DOHH2 (cell line): ENCODE measurements around the gene ACTR1B.

Experiments used
- H3F3A ChIP-seq: fragments of 200-600 bp; sonication (generic), shearing (Covaris generic); 2 replicates; pipeline ENCODE4 v1.6.0; 2016; ENCODE audit warnings: antibody characterized with exemption, mild to moderate bottlenecking; ENCODE audit not compliant: control insufficient read depth, insufficient read depth
- H3K27ac ChIP-seq: fragments of 200-600 bp; sonication (generic); 2 replicates; pipeline ENCODE4 v1.5.1; 2014; ENCODE audit warnings: low read depth, mild to moderate bottlenecking, low read length, moderate library complexity
- H3K27me3 ChIP-seq: fragments of 200-600 bp; sonication (generic); 2 replicates; pipeline ENCODE4 v1.6.1; 2014; ENCODE audit warnings: mild to moderate bottlenecking, low read length, mixed read lengths; ENCODE audit not compliant: control insufficient read depth
- H3K36me3 ChIP-seq: fragments of 200-600 bp; sonication (generic); 2 replicates; pipeline ENCODE4 v1.6.1; 2014; ENCODE audit warnings: mild to moderate bottlenecking, low read length, moderate library complexity, mixed read lengths; ENCODE audit not compliant: control insufficient read depth
- H3K4me1 ChIP-seq: fragments of 200-600 bp; sonication (generic); 2 replicates; pipeline ENCODE4 v1.6.1; 2014; ENCODE audit warnings: mild to moderate bottlenecking, low read length, mixed read lengths; ENCODE audit not compliant: control insufficient read depth
- H3K4me2 ChIP-seq: fragments of 200-600 bp; sonication (generic); 2 replicates; pipeline ENCODE4 v1.6.0; 2014; ENCODE audit warnings: mild to moderate bottlenecking, low read length, moderate library complexity
- H3K4me3 ChIP-seq: fragments of 200-600 bp; sonication (generic); 2 replicates; pipeline ENCODE4 v1.5.1; 2014; ENCODE audit warnings: mild to moderate bottlenecking, low read length, mixed read lengths
- H3K79me2 ChIP-seq: fragments of 200-600 bp; sonication (generic); 2 replicates; pipeline ENCODE4 v1.6.1; 2014; ENCODE audit warnings: mild to moderate bottlenecking, low read length, mixed read lengths; ENCODE audit not compliant: control insufficient read depth
- H3K9me2 ChIP-seq: fragments of 200-600 bp; sonication (generic); replicated peaks from 2 replicates; pipeline ENCODE4 v1.6.1; 2014; ENCODE audit warnings: mild to moderate bottlenecking, low read length, mixed read lengths; ENCODE audit not compliant: control insufficient read depth
- H3K9me3 ChIP-seq: fragments of 200-600 bp; sonication (generic); 2 replicates; pipeline ENCODE4 v1.6.1; 2014; ENCODE audit warnings: antibody characterized with exemption, low read length, mixed read lengths; ENCODE audit not compliant: control insufficient read depth, insufficient read depth
- H4K20me1 ChIP-seq: fragments of 200-600 bp; sonication (generic); 2 replicates; pipeline ENCODE4 v1.6.0; 2014; ENCODE audit warnings: low read depth, mild to moderate bottlenecking, antibody characterized with exemption, low read length, moderate library complexity; ENCODE audit not compliant: control insufficient read depth, insufficient read depth
- EZH2phosphoT487 ChIP-seq: fragments of 200-600 bp; sonication (generic); IDR thresholded peaks from 2 replicates; pipeline ENCODE4 v1.6.1; 2017; ENCODE audit warnings: borderline replicate concordance, mild to moderate bottlenecking, antibody characterized with exemption, low read length, moderate library complexity, mixed read lengths
- TF ChIP-seq, protein P1 (sequence below): fragments of 200-600 bp; sonication (generic); IDR thresholded peaks from one replicate; pipeline ENCODE4 v1.5.1; 2014; ENCODE audit warnings: antibody characterized with exemption, mild to moderate bottlenecking, low read depth, low read length; ENCODE audit not compliant: poor library complexity, severe bottlenecking

The ACTR1B gene

DNA sequence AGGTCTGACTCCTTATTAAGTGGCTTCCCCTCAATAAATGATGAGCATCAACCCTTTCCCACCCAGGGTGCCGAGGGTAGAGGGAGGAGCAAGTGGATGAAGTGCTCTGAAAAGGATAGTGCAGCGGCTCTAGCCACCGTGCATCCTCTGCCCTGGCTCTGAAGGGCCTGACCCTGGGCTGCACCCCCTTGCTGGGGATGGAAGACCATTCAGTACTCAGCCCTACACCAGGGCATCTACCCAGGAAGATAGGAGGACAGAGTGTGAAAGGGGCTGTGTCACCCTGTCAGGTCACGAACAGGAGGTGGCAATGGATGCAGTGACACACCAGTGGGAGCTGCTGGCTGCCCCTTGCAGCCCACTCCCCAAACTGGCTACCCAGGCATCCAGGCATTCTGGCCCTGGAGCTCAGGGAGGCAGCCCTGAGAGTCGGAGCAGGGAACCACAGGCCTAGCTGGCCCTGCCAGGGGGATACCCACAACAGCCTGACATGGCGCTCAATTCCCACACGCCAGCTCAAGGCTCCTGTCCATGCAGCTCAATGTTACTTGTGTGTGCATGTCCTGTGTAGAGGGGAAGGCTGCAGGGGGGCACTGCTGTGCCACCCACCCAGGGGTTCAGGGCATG lies 7.6 kb downstream of the ACTR1B start:
- TF ChIP-seq, protein P1, sequence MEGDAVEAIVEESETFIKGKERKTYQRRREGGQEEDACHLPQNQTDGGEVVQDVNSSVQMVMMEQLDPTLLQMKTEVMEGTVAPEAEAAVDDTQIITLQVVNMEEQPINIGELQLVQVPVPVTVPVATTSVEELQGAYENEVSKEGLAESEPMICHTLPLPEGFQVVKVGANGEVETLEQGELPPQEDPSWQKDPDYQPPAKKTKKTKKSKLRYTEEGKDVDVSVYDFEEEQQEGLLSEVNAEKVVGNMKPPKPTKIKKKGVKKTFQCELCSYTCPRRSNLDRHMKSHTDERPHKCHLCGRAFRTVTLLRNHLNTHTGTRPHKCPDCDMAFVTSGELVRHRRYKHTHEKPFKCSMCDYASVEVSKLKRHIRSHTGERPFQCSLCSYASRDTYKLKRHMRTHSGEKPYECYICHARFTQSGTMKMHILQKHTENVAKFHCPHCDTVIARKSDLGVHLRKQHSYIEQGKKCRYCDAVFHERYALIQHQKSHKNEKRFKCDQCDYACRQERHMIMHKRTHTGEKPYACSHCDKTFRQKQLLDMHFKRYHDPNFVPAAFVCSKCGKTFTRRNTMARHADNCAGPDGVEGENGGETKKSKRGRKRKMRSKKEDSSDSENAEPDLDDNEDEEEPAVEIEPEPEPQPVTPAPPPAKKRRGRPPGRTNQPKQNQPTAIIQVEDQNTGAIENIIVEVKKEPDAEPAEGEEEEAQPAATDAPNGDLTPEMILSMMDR: no peak
- TF ChIP-seq EZH2phosphoT487: no peak
- no peak overlapping the region for H3K27ac ChIP-seq
- H3K4me1 ChIP-seq: no peaks in the 10 kb centered on the region
- H3K4me3 ChIP-seq: no peak overlapping the region
- H3K36me3 ChIP-seq: peaks cover 53% of the 10 kb centered on the region
- H3K79me2 ChIP-seq: peaks cover 16% of the 10 kb centered on the region
- no peaks in the 10 kb centered on the region for H3K9me3 ChIP-seq
- peaks cover 3% of the 10 kb centered on the region; the same call in 1 of the 2 replicates for H3F3A ChIP-seq
- H3K9me2 ChIP-seq: no peaks in the 10 kb centered on the region
- no peaks in the 10 kb centered on the region for H3K27me3 ChIP-seq
- H3K4me2 ChIP-seq: no peak overlapping the region
- H4K20me1 ChIP-seq: 0 out of 2 replicates have a peak, but pooled peaks cover 1% of the 10 kb centered on the region

DNA sequence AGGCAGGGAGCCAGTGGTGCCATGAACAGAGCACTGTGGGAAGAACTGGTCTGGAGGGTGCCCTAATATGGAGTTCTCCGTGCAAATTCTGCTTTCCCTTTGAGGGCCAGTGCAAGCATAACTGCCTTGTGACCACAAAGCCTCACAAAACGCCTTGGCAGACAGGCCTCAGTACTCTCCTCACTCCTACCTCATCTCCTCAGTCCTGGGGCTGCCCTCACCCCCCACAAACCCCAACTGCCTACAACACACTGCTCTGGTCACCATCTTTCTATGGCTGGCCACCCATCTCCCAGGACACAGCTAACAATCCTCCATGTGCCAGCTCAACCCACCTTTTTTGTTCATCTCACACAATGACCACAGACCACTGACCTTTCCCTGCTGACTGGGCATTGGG lies 9.1 kb downstream of the ACTR1B start:
- no peak overlapping the region for H3K4me2 ChIP-seq
- H3K4me1 ChIP-seq: no peaks in the 10 kb centered on the region
- no peaks in the 10 kb centered on the region for H3K27me3 ChIP-seq
- H4K20me1 ChIP-seq: no peaks in the 10 kb centered on the region
- no peaks in the 10 kb centered on the region for H3K9me3 ChIP-seq
- no peak overlapping the region for H3K4me3 ChIP-seq
- H3K36me3 ChIP-seq: peaks cover 49% of the 10 kb centered on the region
- peaks cover 2% of the 10 kb centered on the region; the same call in 1 of the 2 replicates for H3K79me2 ChIP-seq
- no peak overlapping the region for H3K27ac ChIP-seq
- TF ChIP-seq, protein P1: no peak
- TF ChIP-seq EZH2phosphoT487: no peak
- no peaks in the 10 kb centered on the region for H3K9me2 ChIP-seq
- H3F3A ChIP-seq: peaks cover 13% of the 10 kb centered on the region

DNA sequence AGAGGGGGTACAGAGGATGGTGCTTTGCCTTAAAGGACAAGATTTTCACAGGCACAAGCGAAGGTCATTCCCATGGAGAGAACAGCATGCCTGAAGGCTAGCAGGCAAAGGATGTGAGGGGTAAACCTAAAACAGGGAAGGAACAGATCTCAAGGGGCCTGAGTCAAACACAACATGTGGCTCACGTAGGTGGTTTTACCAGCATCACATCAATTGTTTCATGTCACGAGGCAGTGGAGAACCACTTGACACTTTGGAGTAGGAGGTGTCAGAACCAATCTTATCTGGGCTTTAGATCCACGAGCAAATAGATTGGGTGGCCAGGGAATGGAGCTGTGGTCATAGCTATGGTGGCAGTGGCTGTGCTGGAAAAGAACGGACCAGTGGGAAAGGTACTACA lies 9.5 kb downstream of the ACTR1B start:
- Histone ChIP-seq H3K79me2 (no peaks in the 10 kb centered on the region), H3K4me2 (no peak overlapping the region), H3K9me2 (no peaks in the 10 kb centered on the region), H3K9me3 (no peaks in the 10 kb centered on the region), H3K36me3 (peaks cover 49% of the 10 kb centered on the region), H3K27me3 (no peaks in the 10 kb centered on the region), H3K4me1 (no peaks in the 10 kb centered on the region), H3K4me3 (no peak overlapping the region), H3K27ac (no peak overlapping the region), H3F3A (peaks cover 13% of the 10 kb centered on the region), H4K20me1 (no peaks in the 10 kb centered on the region)
- TF ChIP-seq, protein P1: no peak
- TF ChIP-seq EZH2phosphoT487: no peak
